GM23338 (cell line): ENCODE measurements around the gene CABLES1.

Experiments used
- CTCF ChIP-seq, 2 experiments: fragments of 200-600 bp in 1 of 2; sonication (generic) in 1 of 2; conservative IDR thresholded peaks; 2 replicates each; pipeline versions ENCODE4 v1.5.1 to v1.6.1; 2016 to 2017; ENCODE audit warnings: antibody characterized with exemption in 2 of 2, low read depth in 2 of 2, mild to moderate bottlenecking in 2 of 2, moderate library complexity in 1 of 2
- EZH2 ChIP-seq: fragments of 200-600 bp; sonication (generic); IDR thresholded peaks from one replicate; pipeline ENCODE4 v1.8.0; 2017; ENCODE audit warnings: antibody characterized with exemption, mild to moderate bottlenecking, low read depth; ENCODE audit not compliant: unreplicated experiment

DNA sequence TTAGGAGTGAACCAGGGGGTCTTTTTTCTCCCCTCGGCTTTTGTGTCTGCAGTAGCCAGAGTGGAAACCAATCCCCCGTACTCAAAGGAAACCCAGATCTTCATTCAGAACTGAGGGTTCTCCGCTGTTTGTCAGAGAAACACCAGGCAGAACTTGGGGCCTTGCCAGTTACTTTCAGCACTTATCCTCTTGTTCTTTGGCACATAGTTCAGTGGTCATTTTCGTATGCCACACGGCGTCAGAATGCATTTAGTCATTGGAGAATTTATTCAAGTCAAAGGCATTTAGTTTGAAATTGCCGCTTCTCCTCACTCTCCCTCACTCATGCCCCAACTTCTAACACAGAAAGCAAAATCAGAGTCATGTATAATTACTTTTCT lies 102.9 kb downstream of the CABLES1 start:
- no peak for TF ChIP-seq CTCF (conservative IDR thresholded peaks at IDR 0.05; ENCODE audit: low read depth in 2 of 2)
- TF ChIP-seq EZH2, result no peak
